Metanephros (tissue), 2 donors: ENCODE results near the gene JADE3. TPM values are rescaled to one million over a fixed set of nuclear protein-coding genes. Genes with fewer than 3 reads are reported as not detected.

Experiments used
- small RNA-seq: library from RNA; depleted of rRNA; stranded (forward); fragments of <200 nt; gene quantifications from one replicate; pipeline ENCODE3, GENCODE V24; 2014; ENCODE audit warnings: low replicate concordance
- total RNA-seq: library from RNA; depleted of rRNA; stranded (reverse); fragments of >200 nt; gene quantifications from one replicate; pipeline ENCODE4 v1.2.3, GENCODE V29; 2014

Gene JADE3
- total RNA-seq: 17.6 TPM

GRCh38 chrX:46912098-46912602, at the start of gene JADE3:
Gene JADE3 (plus strand): TSS chrX:46912421. CDS start chrX:46984895, 72,474 bp downstream.

DNA sequence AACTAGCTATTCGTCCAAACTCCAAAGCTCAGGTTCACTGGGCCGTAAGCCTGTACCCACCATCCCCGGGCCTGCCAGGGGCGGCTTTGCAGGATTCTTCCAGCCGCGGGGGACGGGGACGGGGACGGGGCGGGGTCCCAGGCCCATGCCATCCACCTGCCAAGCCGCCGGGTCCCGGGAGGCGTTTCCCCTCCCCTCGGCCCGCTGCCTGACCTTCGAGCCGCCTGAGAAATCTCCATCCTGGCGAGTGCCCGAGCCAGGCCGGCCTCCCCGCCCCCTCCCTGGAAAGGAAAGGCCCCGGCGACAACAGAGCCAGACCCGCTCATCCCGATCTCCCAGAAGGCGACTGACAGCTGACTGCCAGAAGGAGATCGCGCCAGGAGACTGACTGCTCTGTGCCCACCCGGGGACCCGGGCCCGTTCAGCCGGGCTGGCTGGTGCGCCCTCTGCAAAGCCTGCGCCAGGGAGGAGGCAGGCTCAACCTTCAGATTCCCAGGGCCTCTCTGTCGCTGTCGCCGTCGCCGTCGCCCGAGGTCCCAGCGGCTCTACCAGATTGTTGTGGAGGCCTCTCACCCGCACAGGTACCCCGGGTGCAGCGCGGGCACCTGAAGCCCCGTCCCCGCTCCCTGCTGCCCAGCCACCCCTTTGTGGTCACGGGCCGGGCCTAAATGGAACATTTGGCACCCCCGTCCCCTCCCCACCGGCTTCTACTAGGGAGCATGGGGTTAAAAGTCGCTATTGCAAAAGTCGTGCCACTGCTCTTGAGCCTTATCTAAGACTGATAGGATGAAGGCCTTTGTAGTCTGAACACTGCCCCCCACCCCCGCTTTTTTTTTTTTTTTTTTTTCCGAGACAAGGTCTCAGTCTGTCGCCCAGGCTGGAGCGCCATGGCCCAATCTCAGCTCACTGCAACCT, 166.2 kb downstream of the JADE3 start, which contains the start of gene RGN:
Gene RGN, plus strand, starts transcription at position 315 of the 915 bp plus-strand sequence. CDS start 2,702 bp downstream, outside the sequence.

Small RNA genes lying within 50 kb of the gene (small RNA-seq; reads per million reads assigned to genes)
- not detected for gene RNU6-1189P

Other genes with a start within 250 kb of the JADE3 start
- gene SLC9A7, start 153.3 kb upstream of the JADE3 start, total RNA-seq: 7.9 TPM
- gene RP2, start 75.4 kb upstream of the JADE3 start, total RNA-seq: 13.7 TPM
- gene RGN, start 166.0 kb downstream of the JADE3 start, total RNA-seq: 30.4 TPM
- gene NDUFB11, start 232.3 kb downstream of the JADE3 start, total RNA-seq: 123 TPM
- gene RBM10, start 232.8 kb downstream of the JADE3 start, total RNA-seq: 47.7 TPM